Nephron progenitor cell (in vitro differentiated cells): Measurements from ENCODE around the gene TMEM151B.

Source experiments
- DNase-seq: peaks from one replicate; pipeline ENCODE4 v3.0.0; 2021
- H3K27ac Mint-ChIP-seq: 2 replicates; pipeline ENCODE4 v1.8.0; 2021; ENCODE audit warnings: mild to moderate bottlenecking, moderate library complexity, mixed read lengths
- H3K27me3 Mint-ChIP-seq: 2 replicates; pipeline ENCODE4 v1.8.0; 2021; ENCODE audit warnings: mild to moderate bottlenecking, low read depth, mixed read lengths; ENCODE audit not compliant: poor library complexity
- H3K36me3 Mint-ChIP-seq: 2 replicates; pipeline ENCODE4 v1.8.0; 2021; ENCODE audit warnings: low read depth, mixed read lengths
- H3K4me1 Mint-ChIP-seq: 2 replicates; pipeline ENCODE4 v1.8.0; 2021; ENCODE audit warnings: mixed read lengths
- H3K4me3 Mint-ChIP-seq: 2 replicates; pipeline ENCODE4 v1.8.0; 2021; ENCODE audit warnings: mild to moderate bottlenecking, moderate library complexity, mixed read lengths
- H3K9me3 Mint-ChIP-seq: 2 replicates; pipeline ENCODE4 v1.8.0; 2021; ENCODE audit warnings: mild to moderate bottlenecking, moderate library complexity, mixed read lengths
- CTCF ChIP-seq: fragments of 200-600 bp; sonication (generic); IDR thresholded peaks from 2 replicates; pipeline ENCODE4 v1.5.0; 2021; ENCODE audit warnings: antibody characterized with exemption

TMEM151B gene

DNA sequence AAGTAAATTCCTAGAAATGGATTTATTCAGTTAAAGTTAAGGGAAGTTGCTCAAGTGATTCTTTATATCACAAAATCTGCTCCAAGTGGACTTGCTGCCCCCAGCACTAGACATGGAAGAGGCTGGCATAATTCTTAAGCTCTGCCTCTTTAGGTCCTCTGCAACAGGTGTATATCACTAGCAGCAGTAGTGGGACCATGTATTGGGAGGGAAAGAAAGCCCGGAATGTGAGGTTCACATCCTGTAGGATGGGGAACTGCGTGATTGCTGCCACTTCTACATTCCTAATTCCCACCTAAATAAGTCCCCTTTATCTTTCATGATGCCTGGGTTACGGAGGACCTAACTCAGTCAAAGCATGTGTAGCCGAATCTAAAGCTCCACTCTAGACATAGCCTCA is 85.4 kb downstream of the TMEM151B start:
- H3K9me3 Mint-ChIP-seq, result no peaks in the 10 kb centered on the region
- no peaks in the 10 kb centered on the region for H3K36me3 Mint-ChIP-seq
- peaks cover 6% of the 10 kb centered on the region for H3K4me1 Mint-ChIP-seq
- peaks cover 19% of the 10 kb centered on the region for H3K27me3 Mint-ChIP-seq
- TF ChIP-seq CTCF, result no peak
- H3K27ac Mint-ChIP-seq, result no peak overlapping the region
- DNase-seq, result no peak
- H3K4me3 Mint-ChIP-seq, result no peak overlapping the region

GRCh38 chr6:44356487-44356886 is 86.2 kb downstream of the TMEM151B start:
- no peaks in the 10 kb centered on the region for H3K9me3 Mint-ChIP-seq

More at GRCh38 chr6:44356487-44356886, 86.2 kb downstream of the TMEM151B start:
- H3K27ac Mint-ChIP-seq, result no peak overlapping the region
- no peaks in the 10 kb centered on the region for H3K36me3 Mint-ChIP-seq
- no peak for DNase-seq
- TF ChIP-seq CTCF, result no peak
- peaks cover 6% of the 10 kb centered on the region for H3K4me1 Mint-ChIP-seq
- H3K4me3 Mint-ChIP-seq, result no peak overlapping the region
- peaks cover 19% of the 10 kb centered on the region for H3K27me3 Mint-ChIP-seq
